Neural progenitor cell (in vitro differentiated cells): ENCODE data around the gene KLHL18. TPM values are rescaled to one million over a fixed set of nuclear protein-coding genes. Genes with fewer than 3 reads are reported as not detected.
A peak's percentile ranks its signal among the peaks of the same experiment; 100 is the strongest.

Experiments
- DNase-seq: peaks from one replicate; pipeline ENCODE4 v3.0.0-alpha.2; 2016; ENCODE audit warnings: low spot score
- H2AFZ ChIP-seq: fragments of 200-600 bp; sonication (generic); replicated peaks from 2 replicates; pipeline ENCODE4 v1.6.1; 2016; ENCODE audit warnings: antibody characterized with exemption
- H3F3A ChIP-seq: fragments of 200-600 bp; sonication (generic); 2 replicates; pipeline ENCODE4 v1.6.1; 2016; ENCODE audit warnings: antibody characterized with exemption, low read depth
- H3K27ac ChIP-seq: fragments of 200-600 bp; sonication (generic); 2 replicates; pipeline ENCODE4 v1.5.1; 2016; ENCODE audit warnings: mild to moderate bottlenecking
- H3K27me3 ChIP-seq: fragments of 200-600 bp; sonication (generic); 2 replicates; pipeline ENCODE4 v1.6.1; 2016; ENCODE audit warnings: mild to moderate bottlenecking, moderate library complexity
- H3K36me3 ChIP-seq: fragments of 200-600 bp; sonication (generic); 2 replicates; pipeline ENCODE4 v1.5.1; 2016
- H3K4me1 ChIP-seq: fragments of 200-600 bp; sonication (generic); 2 replicates; pipeline ENCODE4 v1.6.1; 2016; ENCODE audit warnings: mixed run types
- H3K4me2 ChIP-seq: fragments of 200-600 bp; sonication (generic); 2 replicates; pipeline ENCODE4 v1.6.1; 2016
- H3K4me3 ChIP-seq: fragments of 200-600 bp; sonication (generic); 2 replicates; pipeline ENCODE4 v1.5.1; 2016
- H3K79me2 ChIP-seq: fragments of 200-600 bp; sonication (generic); 2 replicates; pipeline ENCODE4 v1.6.1; 2016; ENCODE audit warnings: low read depth
- H3K9ac ChIP-seq: fragments of 200-600 bp; sonication (generic); 2 replicates; pipeline ENCODE4 v1.6.1; 2016
- H3K9me3 ChIP-seq: fragments of 200-600 bp; sonication (generic); 2 replicates; pipeline ENCODE4 v1.5.1; 2016; ENCODE audit warnings: low read depth
- H4K20me1 ChIP-seq: fragments of 200-600 bp; sonication (generic); 2 replicates; pipeline ENCODE4 v1.6.1; 2016; ENCODE audit warnings: low read depth
- H3K27ac Mint-ChIP-seq: 3 replicates; pipeline ENCODE4 v1.8.0; 2021; ENCODE audit warnings: mixed read lengths
- H3K27me3 Mint-ChIP-seq: 2 replicates; pipeline ENCODE4 v1.8.0; 2022; ENCODE audit warnings: low read depth, mild to moderate bottlenecking, inconsistent platforms, moderate library complexity, mixed read lengths; ENCODE audit not compliant: insufficient read depth
- H3K36me3 Mint-ChIP-seq: 3 replicates; pipeline ENCODE4 v1.8.0; 2021; ENCODE audit warnings: mixed read lengths
- H3K4me1 Mint-ChIP-seq: 3 replicates; pipeline ENCODE4 v1.8.0; 2021; ENCODE audit warnings: mixed read lengths
- H3K4me3 Mint-ChIP-seq: 3 replicates; pipeline ENCODE4 v1.8.0; 2021; ENCODE audit warnings: mild to moderate bottlenecking, moderate library complexity, mixed read lengths
- H3K9me3 Mint-ChIP-seq: 3 replicates; pipeline ENCODE4 v1.8.0; 2020; ENCODE audit warnings: mixed read lengths
- CTCF ChIP-seq: fragments of 200-600 bp; sonication (generic); IDR thresholded peaks from 2 replicates; pipeline ENCODE4 v1.5.1; 2017; ENCODE audit warnings: antibody characterized with exemption, mild to moderate bottlenecking
- EZH2 ChIP-seq: fragments of 200-600 bp; sonication (generic); IDR thresholded peaks from 2 replicates; pipeline ENCODE4 v1.6.1; 2017; ENCODE audit warnings: antibody characterized with exemption, mild to moderate bottlenecking, moderate library complexity
- EZH2phosphoT487 ChIP-seq: fragments of 200-600 bp; sonication (generic); IDR thresholded peaks from 2 replicates; pipeline ENCODE4 v1.6.1; 2017; ENCODE audit warnings: antibody characterized with exemption
- total RNA-seq: library from RNA; depleted of rRNA; stranded (reverse); fragments of >200 nt; gene quantifications from 2 replicates; pipeline ENCODE4 v1.2.3, GENCODE V29; 2015; ENCODE audit warnings: low replicate concordance

Gene KLHL18
- total RNA-seq, 1 donor from 2014 or later = 7.3 TPM

DNA sequence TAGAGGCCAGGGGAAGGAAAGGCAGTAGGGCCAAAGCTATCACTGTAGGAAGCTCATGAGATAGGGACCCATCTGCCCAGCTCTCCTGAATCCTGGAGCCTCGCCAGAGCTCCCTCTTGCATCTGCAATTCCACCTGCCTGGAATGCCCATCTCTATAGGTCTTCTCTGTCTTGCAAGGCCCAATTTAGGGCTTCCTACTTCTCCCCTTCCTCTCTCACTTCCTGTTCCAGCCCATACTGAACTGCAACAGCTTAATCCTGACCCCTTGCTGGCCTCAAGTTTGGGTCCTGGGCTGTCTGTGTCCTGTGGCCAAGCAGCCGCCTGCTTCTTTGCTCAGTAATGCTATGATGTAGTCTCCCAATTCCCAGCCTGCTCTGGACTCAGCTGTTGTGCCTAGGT is 94.4 kb downstream of the KLHL18 start:
- H3K36me3 Mint-ChIP-seq = no peaks in the 10 kb centered on the region

GRCh38 chr3:47378869-47379268 is 96.1 kb downstream of the KLHL18 start:
- no peak overlapping the region for H3K4me2 ChIP-seq
- no peak overlapping the region for H3K4me3 Mint-ChIP-seq
- no peak overlapping the region for H3K27ac ChIP-seq

More for the DNA sequence above, 94.4 kb downstream of the KLHL18 start:
- peaks cover 21% of the 10 kb centered on the region for H3K79me2 ChIP-seq
- H3K27me3 ChIP-seq = no peaks in the 10 kb centered on the region
- H3K4me3 ChIP-seq = no peak overlapping the region
- no peak for TF ChIP-seq CTCF
- no peak for TF ChIP-seq EZH2phosphoT487
- TF ChIP-seq EZH2 = no peak
- H3K4me1 Mint-ChIP-seq = peaks cover 14% of the 10 kb centered on the region
- peaks cover 5% of the 10 kb centered on the region for H3K4me1 ChIP-seq
- H3K27ac Mint-ChIP-seq = no peak overlapping the region
- DNase-seq = no peak
- no peak overlapping the region for H3K27ac ChIP-seq
- no peak overlapping the region for H3K4me3 Mint-ChIP-seq
- no peak overlapping the region for H2AFZ ChIP-seq
- H3K36me3 ChIP-seq = no peaks in the 10 kb centered on the region
- H3K4me2 ChIP-seq = no peak overlapping the region
- no peak overlapping the region for H3K9ac ChIP-seq
- H3F3A ChIP-seq = peaks cover 16% of the 10 kb centered on the region
- H3K27me3 Mint-ChIP-seq = peaks cover 4% of the 10 kb centered on the region
- H3K9me3 ChIP-seq = no peaks in the 10 kb centered on the region
- H4K20me1 ChIP-seq = peaks cover 11% of the 10 kb centered on the region
- no peaks in the 10 kb centered on the region for H3K9me3 Mint-ChIP-seq

DNA sequence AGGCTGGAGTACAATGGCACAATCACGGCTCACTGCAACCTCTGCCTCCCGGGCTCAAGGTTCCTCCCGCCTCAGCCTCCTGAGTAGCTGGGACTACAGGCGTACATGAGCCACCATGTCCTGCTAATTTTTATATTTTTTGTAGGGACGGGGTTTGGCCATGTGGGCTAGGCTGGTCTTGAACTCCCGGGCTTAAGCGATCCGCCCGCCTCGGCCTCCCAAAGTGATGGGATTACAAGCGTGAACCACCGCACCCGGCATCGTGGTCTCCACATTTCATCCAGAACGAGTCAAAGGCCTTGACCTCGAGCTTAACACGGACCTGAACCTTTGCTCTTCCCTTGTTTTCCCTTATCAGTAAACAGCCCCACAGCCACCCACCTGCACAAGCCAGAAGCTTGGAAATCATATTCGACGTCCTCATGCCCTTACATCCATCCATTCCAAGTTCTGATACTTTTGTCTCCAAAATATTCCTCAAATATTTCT is 96.7 kb downstream of the KLHL18 start:
- Histone ChIP-seq H3K79me2 (peaks cover 36% of the 10 kb centered on the region), H3K27ac (no peak overlapping the region), H2AFZ (no peak overlapping the region)

More at GRCh38 chr3:47378869-47379268, 96.1 kb downstream of the KLHL18 start:
- Histone ChIP-seq H2AFZ (no peak overlapping the region), H3F3A (peaks cover 17% of the 10 kb centered on the region), H3K4me3 (no peak overlapping the region), H3K9me3 (no peaks in the 10 kb centered on the region), H3K79me2 (peaks cover 36% of the 10 kb centered on the region), H3K9ac (no peak overlapping the region), H3K27me3 (no peaks in the 10 kb centered on the region), H3K4me1 (peaks cover 5% of the 10 kb centered on the region), H3K36me3 (no peaks in the 10 kb centered on the region), H4K20me1 (peaks cover 26% of the 10 kb centered on the region)
- TF ChIP-seq CTCF (no peak), EZH2 (no peak), EZH2phosphoT487 (no peak)
- Mint-ChIP-seq H3K4me1 (peaks cover 21% of the 10 kb centered on the region), H3K27ac (peak overlapping the region; percentile 74), H3K9me3 (no peaks in the 10 kb centered on the region), H3K36me3 (no peaks in the 10 kb centered on the region), H3K27me3 (peaks cover 4% of the 10 kb centered on the region)
- no peak for DNase-seq

More for the DNA sequence above, 96.7 kb downstream of the KLHL18 start:
- TF ChIP-seq EZH2phosphoT487 (no peak), CTCF (no peak), EZH2 (no peak)
- peaks cover 4% of the 10 kb centered on the region for H3K27me3 Mint-ChIP-seq
- Histone ChIP-seq H3K4me2 (peak overlapping the region; percentile 87), H3F3A (peaks cover 17% of the 10 kb centered on the region), H3K4me3 (peak overlapping the region; percentile 89), H4K20me1 (peaks cover 28% of the 10 kb centered on the region), H3K36me3 (no peaks in the 10 kb centered on the region), H3K4me1 (peaks cover 5% of the 10 kb centered on the region), H3K9ac (no peak overlapping the region), H3K9me3 (no peaks in the 10 kb centered on the region), H3K27me3 (no peaks in the 10 kb centered on the region)
- H3K27ac Mint-ChIP-seq = no peak overlapping the region
- peaks cover 21% of the 10 kb centered on the region for H3K4me1 Mint-ChIP-seq
- no peaks in the 10 kb centered on the region for H3K9me3 Mint-ChIP-seq
- DNase-seq = no peak
- peak overlapping the region; percentile 100 for H3K4me3 Mint-ChIP-seq
- H3K36me3 Mint-ChIP-seq = no peaks in the 10 kb centered on the region
